Stimulated activated CD4-positive, alpha-beta T cell treated with anti-CD3 and anti-CD28 coated beads, Interleukin-1b, Interleukin-23, amount 100 ng/mL, for 48 hours (primary cell): Measurements from ENCODE around the gene CHPF2.

Experiments
- DNase-seq: peaks from one replicate; pipeline ENCODE4 v3.0.0-alpha.2; 2020

CHPF2 gene

DNA sequence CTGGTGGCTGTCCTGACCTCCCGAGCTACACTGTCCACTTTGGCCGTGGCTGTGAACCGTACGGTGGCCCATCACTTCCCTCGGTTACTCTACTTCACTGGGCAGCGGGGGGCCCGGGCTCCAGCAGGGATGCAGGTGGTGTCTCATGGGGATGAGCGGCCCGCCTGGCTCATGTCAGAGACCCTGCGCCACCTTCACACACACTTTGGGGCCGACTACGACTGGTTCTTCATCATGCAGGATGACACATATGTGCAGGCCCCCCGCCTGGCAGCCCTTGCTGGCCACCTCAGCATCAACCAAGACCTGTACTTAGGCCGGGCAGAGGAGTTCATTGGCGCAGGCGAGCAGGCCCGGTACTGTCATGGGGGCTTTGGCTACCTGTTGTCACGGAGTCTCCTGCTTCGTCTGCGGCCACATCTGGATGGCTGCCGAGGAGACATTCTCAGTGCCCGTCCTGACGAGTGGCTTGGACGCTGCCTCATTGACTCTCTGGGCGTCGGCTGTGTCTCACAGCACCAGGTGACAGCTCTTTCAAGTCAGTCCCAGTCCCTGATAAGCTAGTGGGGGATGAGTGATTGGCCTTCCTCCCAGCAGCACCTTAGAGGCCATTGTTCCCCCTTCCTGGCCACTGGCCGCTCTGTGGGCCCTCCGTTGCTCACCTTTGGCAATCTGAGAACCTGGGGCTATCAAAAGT lies 3.0 kb downstream of the CHPF2 start:
- DNase-seq, result no peak

DNA sequence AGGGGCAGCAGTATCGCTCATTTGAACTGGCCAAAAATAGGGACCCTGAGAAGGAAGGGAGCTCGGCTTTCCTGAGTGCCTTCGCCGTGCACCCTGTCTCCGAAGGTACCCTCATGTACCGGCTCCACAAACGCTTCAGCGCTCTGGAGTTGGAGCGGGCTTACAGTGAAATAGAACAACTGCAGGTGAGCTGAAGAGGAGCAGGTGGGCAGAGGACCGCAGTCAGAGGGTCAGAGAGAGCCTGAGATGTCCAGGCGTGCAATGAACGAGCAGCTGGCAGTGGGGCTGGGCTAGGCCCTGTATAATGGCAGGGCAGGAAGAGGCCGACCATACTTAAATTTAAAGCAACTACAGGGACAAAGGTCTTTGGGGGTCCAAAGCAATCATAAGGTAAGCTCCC lies 4.1 kb downstream of the CHPF2 start:
- DNase-seq, result no peak

DNA sequence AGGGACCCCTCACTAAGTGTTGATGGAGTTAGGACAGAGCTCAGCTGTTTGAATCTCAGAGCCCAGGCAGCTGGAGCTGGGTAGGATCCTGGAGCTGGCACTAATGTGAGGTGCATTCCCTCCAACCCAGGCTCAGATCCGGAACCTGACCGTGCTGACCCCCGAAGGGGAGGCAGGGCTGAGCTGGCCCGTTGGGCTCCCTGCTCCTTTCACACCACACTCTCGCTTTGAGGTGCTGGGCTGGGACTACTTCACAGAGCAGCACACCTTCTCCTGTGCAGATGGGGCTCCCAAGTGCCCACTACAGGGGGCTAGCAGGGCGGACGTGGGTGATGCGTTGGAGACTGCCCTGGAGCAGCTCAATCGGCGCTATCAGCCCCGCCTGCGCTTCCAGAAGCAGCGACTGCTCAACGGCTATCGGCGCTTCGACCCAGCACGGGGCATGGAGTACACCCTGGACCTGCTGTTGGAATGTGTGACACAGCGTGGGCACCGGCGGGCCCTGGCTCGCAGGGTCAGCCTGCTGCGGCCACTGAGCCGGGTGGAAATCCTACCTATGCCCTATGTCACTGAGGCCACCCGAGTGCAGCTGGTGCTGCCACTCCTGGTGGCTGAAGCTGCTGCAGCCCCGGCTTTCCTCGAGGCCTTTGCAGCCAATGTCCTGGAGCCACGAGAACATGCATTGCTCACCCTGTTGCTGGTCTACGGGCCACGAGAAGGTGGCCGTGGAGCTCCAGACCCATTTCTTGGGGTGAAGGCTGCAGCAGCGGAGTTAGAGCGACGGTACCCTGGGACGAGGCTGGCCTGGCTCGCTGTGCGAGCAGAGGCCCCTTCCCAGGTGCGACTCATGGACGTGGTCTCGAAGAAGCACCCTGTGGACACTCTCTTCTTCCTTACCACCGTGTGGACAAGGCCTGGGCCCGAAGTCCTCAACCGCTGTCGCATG lies 5.2 kb downstream of the CHPF2 start:
- no peak for DNase-seq

DNA sequence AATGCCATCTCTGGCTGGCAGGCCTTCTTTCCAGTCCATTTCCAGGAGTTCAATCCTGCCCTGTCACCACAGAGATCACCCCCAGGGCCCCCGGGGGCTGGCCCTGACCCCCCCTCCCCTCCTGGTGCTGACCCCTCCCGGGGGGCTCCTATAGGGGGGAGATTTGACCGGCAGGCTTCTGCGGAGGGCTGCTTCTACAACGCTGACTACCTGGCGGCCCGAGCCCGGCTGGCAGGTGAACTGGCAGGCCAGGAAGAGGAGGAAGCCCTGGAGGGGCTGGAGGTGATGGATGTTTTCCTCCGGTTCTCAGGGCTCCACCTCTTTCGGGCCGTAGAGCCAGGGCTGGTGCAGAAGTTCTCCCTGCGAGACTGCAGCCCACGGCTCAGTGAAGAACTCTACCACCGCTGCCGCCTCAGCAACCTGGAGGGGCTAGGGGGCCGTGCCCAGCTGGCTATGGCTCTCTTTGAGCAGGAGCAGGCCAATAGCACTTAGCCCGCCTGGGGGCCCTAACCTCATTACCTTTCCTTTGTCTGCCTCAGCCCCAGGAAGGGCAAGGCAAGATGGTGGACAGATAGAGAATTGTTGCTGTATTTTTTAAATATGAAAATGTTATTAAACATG lies 6.0 kb downstream of the CHPF2 start:
- DNase-seq, result no peak

DNA sequence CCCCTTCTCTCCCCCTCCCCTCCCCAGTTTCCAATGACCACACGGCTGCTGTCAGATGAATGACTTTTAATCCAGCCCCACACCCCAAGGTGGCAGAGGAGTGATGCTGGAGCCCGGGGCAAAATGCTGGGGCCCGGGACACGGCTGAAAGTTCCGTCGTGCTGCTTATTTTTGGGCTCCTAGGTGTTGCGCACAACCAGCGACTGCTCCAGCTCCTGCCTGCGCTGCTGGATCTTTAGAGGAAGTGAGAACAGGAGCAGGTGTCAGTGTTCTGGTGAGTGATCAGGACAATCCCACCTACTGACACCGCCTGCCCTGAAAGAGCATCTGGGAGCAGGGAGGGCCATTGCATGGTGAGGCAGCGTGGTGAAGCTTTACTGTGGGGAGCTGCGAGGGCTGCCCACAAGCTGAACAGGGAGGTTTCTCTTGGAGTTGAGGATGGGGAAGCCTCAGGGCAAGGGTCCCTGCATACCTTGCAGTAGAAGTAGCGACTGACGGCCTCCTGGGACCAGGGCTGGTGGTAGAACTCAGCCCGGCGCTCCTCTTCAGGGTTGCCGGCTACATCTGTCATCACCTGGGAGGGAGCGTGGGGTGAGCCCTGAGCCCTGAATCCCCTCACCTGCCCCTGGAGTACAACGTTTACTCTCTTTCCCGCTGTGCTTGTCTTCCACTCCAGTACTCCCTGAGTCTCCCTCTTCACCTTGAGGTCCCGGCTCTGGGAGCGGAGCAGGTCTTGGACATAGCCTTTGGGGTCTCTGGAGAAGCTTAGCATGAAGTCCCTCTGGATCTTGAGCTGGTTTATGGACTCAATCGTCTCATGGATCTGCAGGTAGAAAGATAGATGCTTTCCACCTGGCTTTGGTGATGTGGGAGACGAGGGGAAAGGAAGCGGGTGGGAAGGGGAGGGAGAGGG lies 6.9 kb downstream of the CHPF2 start:
- no peak for DNase-seq

DNA sequence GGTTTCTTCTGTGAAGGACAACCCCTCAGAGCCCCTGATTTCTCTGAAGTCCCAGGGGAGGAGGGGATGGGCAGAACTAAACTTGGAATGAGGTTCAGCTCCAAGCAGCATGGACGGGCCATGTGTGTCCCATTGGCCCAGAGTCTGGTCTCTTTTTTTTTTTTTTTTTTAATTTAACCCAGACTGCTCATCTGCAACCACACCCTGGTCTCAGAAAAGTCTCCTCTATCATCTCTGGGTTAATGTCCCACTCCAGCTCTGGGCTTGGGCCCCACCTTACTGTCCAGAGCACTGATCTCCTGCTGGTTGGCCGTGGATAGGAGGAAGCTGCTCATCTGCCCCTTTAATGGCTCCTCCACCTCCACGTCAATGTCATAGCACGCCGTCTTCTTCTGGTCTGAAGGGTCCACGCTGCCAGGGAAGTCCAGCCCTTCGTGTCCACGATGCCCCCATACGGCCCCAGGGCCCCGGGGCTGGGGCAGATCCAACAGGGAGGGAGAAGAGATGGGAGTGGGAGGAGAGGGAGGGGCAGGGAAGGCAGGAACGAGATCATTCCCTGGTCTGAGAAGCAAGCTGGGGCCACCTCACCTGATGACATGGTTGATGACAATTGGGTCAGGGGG lies 7.7 kb downstream of the CHPF2 start:
- no peak for DNase-seq

DNA sequence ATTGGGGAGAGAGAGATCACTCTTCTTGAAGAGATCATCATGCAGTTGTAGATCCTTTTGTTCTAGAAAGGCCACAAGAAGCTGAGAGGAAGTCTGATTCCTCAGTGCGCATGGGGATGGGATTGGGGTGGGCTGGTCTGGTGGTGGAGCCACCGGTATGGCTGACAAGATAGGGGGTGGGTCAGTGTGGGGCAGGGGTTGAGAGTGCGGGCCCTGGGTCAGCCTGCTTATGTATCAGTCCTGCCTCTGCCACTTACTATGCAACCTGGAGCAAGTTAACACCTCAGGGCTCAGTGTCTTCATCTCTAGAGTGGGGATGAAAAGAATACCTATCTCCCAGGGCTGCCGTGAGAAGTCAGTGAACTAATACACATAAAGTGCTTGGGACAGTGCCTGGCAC lies 8.3 kb downstream of the CHPF2 start:
- no peak for DNase-seq

DNA sequence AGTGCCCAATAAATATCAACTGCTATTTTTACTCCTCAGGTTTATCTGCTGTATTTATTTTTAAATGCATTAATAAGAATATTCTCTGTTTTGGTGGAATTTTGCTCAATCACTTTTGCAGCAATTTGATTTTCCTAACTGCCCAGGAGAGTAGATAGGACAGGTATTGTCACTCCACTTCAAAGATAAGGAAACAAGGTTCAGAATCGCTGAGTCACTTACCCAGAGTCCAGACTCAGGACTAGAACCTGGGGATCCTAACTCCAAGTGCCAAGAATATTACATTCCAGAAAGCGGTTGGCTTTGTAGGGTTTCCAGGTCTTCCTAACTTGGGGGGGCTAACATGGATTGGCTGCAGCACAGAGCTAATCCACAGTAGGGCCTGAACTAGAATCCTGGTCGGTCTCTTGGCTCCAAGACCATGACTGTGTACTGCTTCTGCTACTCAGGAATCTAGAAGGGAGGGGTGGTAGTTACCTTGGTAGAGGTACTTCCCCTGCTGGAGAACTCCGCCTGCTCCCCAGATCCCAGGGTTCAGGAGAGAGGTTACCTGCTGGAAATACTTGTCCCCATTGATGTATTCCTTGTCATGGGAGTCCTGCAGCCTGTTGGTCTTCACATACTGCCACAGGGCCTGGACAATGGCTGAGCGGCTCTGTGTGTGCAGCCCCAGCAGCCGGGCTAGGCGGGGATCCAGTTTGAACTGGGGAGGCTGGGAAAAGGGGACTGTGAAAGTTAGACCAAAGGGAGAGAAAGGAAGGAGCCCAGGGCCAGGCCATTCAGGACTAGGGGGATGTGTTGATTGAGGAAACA lies 8.9 kb downstream of the CHPF2 start:
- no peak for DNase-seq

DNA sequence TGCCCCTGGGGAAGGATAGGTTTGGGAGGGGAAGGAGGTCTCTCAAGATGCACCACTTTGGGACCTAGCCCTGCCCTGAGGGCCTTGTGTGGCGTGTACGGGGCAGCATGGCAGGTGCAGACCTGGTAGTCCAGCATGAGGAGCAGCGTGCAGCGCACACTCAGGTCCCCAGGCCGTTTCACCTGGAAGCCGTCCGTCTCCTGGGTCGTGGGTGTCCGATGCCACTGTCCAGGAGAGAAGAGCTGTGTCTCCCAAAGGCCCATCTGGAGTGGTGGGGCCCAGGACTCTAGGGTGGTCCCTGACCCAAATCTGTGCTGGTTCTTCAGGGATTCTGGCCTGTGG lies 9.4 kb downstream of the CHPF2 start:
- no peak for DNase-seq

DNA sequence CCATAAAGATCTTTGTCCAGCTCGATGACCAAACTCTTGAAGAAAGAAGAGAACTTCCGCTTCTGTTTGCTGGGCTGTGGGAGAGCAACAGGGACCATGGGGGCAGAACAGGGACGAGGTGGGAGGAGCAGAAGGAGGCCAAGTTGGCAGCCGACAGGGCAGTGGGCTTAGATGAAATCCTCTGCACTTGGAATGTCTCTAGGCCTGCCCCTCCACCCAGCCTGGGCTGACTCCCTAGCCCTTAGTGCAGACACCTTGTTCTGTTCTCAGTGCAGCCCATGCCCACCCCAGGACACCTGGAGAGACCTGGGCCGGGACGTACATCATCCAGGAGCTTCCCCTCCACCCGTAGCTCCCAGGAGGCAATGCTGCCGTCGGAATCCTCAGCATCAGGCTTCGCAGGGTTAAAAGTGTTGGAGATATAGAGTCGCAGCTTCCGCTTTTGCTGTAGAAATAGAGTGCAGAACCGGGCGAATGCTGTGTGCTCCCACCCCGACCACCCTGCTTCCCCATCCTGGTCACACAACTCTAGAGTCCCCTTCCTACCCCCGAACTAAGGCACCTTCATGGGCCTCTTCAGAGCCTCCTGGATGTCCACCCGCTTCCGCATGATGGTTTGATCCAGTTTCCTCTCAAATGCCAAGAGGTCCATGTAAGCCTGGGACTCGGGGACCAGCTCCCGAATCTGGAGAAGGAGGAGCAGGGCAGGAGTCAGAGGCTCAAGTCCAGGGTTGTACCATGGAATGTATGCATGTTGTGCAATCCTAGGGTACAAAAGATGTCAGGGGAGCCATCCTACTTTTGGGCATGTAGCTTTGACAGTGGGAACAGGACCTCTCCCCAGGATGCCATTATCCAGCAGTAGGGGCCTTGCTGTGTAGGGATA lies 10.1 kb downstream of the CHPF2 start:
- no peak for DNase-seq

DNA sequence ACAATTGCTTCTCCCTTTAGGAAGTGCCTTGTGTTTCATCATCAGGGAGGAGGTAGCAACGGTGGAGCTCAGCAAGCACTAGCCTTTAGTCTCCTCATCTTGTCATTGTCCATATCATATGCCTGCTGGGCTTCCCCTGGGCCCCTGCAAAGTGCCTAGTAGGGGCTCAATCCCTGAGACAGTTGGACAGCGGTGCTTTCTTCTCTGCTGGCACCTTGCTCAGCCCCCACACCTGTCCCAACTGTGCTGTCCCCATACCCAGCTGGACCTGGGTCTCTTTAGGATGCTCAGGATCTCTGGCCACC lies 10.7 kb downstream of the CHPF2 start:
- DNase-seq, result no peak

DNA sequence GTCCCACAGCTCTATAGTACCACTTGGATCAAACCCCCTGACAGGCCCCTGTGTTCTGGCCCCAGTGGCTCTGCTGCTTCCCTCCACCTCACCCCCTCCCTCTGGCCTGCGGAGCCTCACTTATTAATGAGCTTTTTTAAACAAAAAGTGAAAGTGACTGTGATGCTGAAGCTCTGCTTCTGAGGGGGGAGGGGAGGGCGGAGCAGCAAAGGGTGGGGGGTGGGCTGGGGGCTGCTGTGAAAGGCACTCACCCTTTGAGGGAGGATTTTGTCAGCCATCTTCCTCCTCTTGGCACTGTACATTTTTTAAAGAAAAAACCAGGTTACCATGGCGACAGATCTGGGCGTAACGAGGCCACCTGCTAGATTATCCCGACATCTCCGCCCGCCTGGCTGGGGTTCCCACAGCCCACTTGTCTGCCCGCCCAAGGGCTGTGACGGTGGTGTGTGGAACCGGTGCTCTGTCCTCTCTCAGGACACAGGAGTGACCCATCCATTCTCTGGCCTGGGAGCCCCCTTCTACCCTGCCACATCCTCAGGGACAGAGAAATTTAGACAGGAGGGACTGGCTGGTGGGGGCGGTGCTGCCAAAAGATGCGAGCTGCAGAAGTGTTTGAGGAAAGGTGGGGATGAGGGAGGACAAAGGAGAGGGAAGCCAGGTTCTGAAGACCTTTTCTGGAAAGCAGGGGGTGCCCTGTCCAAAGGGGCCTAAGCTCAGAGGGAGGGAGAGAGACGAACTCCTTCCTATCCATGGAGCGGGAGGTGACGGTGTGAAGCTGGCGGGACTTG lies 11.3 kb downstream of the CHPF2 start:
- no peak for DNase-seq

DNA sequence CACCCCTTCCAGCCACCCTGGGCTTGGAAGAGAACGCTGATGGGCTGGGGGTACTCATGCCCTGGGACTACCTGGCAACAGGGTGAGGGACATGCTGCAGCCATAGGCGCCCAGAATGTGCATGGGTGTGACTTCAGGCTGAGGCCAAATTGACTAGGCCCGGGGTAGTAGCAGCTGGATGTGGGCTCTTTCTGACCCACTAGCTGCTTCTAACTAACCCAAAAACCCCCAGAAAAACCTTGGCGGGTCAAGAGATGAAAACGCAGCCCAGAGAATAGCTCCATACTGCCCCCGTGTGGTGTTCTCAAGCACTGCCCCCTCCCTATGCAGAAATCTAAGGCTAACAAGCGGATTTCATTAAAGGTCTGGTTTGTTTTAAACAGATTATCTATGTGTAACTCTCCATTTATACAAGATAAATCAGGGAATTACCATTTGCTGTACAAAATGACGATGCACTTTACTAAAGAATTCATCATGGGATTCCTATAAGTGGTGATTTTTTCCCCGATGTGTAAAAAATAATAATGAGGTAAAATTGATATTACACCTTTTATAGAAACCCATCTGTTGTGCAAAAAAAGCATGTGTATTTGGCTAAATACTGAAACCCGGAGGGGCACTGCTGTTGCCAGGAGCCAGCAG lies 12.0 kb downstream of the CHPF2 start:
- peak; percentile 60 for DNase-seq

DNA sequence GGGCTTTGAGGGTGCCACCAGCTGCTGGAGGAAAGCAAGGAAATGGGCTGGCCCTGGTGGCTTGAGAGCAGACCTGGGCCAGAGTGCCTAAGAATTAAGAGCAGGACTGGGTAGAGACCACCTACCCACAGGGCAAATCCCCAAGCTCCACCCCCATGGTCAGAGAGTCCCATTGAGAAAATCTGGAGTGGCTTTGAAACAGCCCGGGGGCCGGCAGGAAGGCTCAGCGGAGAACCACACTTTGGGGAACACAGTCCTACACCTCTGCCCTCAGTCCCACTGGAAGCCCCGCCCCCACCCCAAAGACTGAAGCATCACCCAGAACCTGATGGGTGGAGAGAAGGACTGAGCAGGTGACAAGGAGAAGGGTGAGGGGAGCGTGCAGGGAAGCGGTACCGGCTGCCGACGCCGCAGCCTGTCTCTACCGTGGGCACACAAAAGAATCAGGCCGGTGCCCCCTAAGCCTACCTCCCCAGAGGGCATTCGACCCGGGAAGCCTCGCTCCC lies 12.6 kb downstream of the CHPF2 start:
- no peak for DNase-seq

DNA sequence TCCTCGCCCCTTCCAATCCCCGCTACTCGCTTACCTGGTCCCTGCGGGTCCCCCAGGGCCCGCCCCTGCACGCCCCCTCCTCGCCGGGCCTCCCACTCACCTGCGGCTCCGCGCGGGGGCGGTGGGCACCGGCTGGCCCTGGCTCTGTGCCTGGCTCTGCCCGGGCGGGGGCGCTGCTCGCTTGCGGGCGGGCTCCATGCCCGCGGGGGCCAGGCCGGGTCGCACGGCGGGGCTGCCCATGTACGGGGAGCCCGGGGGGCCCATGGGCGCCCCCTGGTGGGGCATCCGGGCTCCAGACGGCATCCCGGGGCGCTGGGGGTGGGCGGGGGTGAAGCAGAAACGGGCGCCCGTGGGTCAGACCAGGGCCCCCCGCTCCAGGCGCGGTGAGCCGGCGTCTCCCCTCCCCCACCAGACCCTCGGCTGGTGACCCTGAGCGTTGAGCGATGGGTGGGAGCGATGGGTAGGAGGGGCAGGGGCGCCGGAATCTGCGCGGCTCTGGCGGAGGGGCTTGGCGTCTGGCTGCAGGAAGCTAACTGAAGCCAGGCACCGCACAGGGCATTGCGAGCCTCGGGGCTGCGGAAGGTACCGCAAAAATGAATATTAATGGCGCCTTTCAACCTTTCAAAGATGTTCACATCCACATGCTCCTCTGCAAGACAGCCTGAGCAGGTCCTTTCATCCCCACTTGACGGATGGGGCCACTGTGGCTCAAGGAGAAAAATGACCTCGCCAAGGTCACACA lies 13.2 kb downstream of the CHPF2 start:
- peak; percentile 52 for DNase-seq

DNA sequence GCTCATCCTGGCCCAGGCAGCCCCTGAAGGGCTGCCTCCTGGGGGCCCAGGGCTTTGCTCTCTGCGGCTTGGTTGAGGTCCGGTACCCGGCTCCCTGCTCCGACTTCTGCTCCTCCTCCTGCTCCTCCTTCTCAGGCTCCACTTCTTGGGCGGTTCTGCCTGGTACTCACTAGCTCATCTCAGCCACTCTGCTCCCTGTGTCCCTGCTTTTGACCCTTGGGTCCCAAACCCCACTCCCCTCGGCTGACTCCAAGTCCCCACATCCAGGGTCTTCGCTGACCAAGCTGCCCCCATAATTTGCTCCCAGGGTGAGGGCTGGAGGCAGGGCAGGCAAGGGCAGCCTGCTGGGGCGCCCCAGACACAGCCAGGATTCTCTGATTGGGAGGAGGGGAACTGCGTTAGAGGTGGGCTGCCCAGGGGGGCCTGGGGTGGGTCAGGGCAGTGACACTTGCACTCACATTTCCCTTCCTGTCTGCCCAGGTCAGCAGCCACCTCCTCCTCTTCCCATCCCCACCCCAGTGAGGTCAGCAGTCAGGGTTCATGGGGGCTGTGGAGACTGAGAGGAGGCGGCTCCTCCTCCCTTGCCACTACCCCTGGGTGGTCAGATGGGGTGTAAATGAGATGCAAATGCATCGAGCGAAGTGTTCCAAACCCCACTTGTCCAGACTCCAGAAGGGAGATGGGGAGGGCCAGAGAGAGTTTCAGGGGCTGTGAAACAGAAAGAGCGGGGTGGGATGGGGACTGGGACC lies 14.0 kb downstream of the CHPF2 start:
- no peak for DNase-seq

DNA sequence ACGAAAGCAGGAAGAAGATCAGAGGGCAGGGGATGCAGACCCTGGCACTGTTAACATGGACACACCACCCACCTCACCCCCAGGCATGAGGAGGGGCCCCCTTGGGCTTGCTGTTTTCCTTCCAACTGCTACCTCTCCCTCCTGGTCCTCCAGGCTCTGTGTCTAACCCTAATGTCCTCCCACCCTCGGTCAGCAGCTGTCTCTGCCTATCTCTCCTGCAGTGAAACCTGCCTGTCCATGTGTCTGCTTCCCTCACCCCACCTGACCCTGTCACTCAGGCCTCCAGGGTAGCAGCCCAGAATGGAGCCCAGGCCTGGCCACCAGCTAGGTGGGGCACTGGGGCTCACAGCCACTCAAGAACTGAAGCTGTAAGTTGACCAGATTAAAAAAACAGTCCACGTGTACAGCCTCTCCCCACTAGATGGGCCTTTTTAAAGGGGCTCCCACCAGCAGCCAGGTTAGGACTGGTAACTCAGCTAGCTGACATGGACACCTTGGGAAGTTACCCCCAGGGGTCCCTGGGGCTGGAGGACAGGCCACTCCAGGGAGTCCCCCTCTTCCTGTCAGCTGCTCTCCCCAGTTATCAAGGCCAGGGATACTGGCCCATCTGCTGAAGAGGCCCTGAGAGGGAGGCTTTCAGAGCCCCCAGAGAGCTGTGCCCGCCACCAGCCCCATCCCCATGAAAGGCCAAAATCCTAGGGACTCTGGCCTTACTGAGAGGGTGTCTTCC lies 14.7 kb downstream of the CHPF2 start:
- DNase-seq, result no peak
